WTC11 (cell line): ENCODE results near the gene HRC. TPM values are rescaled to one million over a fixed set of nuclear protein-coding genes. Genes with fewer than 3 reads are reported as not detected.
A peak's percentile ranks its signal among the peaks of the same experiment; 100 is the strongest.

Experiments used
- ATF1 ChIP-seq: sonication (generic); formaldehyde crosslinking; IDR thresholded peaks from 2 replicates; pipeline ENCODE4 v1.8.1; 2023; ENCODE audit warnings: mild to moderate bottlenecking, moderate library complexity, missing genetic modification reagents
- ESRRA ChIP-seq: sonication (generic); formaldehyde crosslinking; IDR thresholded peaks from 2 replicates; pipeline ENCODE4 v1.8.1; 2022; ENCODE audit warnings: mild to moderate bottlenecking, missing genetic modification reagents, borderline replicate concordance
- ETV6 ChIP-seq: sonication (generic); formaldehyde crosslinking; IDR thresholded peaks from 2 replicates; pipeline ENCODE4 v1.8.1; 2022; ENCODE audit warnings: mild to moderate bottlenecking, missing genetic modification reagents
- FOXJ3 ChIP-seq: sonication (generic); formaldehyde crosslinking; IDR thresholded peaks from 2 replicates; pipeline ENCODE4 v1.9.0; 2021; ENCODE audit warnings: missing genetic modification reagents, mild to moderate bottlenecking, borderline replicate concordance
- JUN ChIP-seq: sonication (generic); formaldehyde crosslinking; IDR thresholded peaks from 2 replicates; pipeline ENCODE4 v1.8.0; 2023; ENCODE audit warnings: mild to moderate bottlenecking, missing genetic modification reagents
- PRRX2 ChIP-seq: fragments of 250-450 bp; sonication (Bioruptor Pico); IDR thresholded peaks from 2 replicates; pipeline ENCODE4 v1.8.0; 2021; ENCODE audit warnings: mild to moderate bottlenecking
- RELA ChIP-seq: sonication (generic); formaldehyde crosslinking; IDR thresholded peaks from 2 replicates; pipeline ENCODE4 v1.8.1; 2022; ENCODE audit warnings: missing genetic modification reagents, mild to moderate bottlenecking, borderline replicate concordance
- TCF7 ChIP-seq: sonication (generic); formaldehyde crosslinking; IDR thresholded peaks from 2 replicates; pipeline ENCODE4 v1.8.0; 2022; ENCODE audit warnings: mild to moderate bottlenecking, low read depth, missing genetic modification reagents, moderate library complexity
- TP53 ChIP-seq: sonication (generic); formaldehyde crosslinking; IDR thresholded peaks from 2 replicates; pipeline ENCODE4 v1.8.1; 2023; ENCODE audit warnings: mild to moderate bottlenecking, missing genetic modification reagents
- ZBTB21 ChIP-seq: sonication (generic); formaldehyde crosslinking; IDR thresholded peaks from 2 replicates; pipeline ENCODE4 v1.8.1; 2023; ENCODE audit warnings: mild to moderate bottlenecking, missing genetic modification reagents, borderline replicate concordance
- ZNF138 ChIP-seq: sonication (generic); formaldehyde crosslinking; conservative IDR thresholded peaks from 2 replicates; pipeline ENCODE4 v1.8.1; 2022; ENCODE audit warnings: mild to moderate bottlenecking, moderate library complexity, missing genetic modification reagents
- ZNF396 ChIP-seq: fragments of 250-450 bp; sonication (Bioruptor Pico); IDR thresholded peaks from 2 replicates; pipeline ENCODE4 v1.8.0; 2021; ENCODE audit warnings: mild to moderate bottlenecking, moderate library complexity, borderline replicate concordance
- total RNA-seq: library from RNA; stranded (reverse); gene quantifications from 3 replicates; pipeline ENCODE4 v1.2.3, GENCODE V29; 2021
- TF ChIP-seq, protein P1 (sequence below): sonication (generic); formaldehyde crosslinking; IDR thresholded peaks from 2 replicates; pipeline ENCODE4 v1.8.0; 2022; ENCODE audit warnings: missing genetic modification reagents
- TF ChIP-seq, protein P2 (sequence below): sonication (generic); formaldehyde crosslinking; IDR thresholded peaks from 2 replicates; pipeline ENCODE4 v1.8.1; 2023; ENCODE audit warnings: mild to moderate bottlenecking, moderate library complexity, missing genetic modification reagents
- TF ChIP-seq, protein P3 (sequence below): sonication (generic); formaldehyde crosslinking; IDR thresholded peaks from 2 replicates; pipeline ENCODE4 v1.8.1; 2022; ENCODE audit warnings: mild to moderate bottlenecking, moderate library complexity, missing genetic modification reagents
- TF ChIP-seq, protein P4 (sequence below): fragments of 250-450 bp; sonication (Bioruptor Pico); conservative IDR thresholded peaks from 2 replicates; pipeline ENCODE4 v1.9.0; 2021; ENCODE audit warnings: mild to moderate bottlenecking
- TF ChIP-seq, protein P5 (sequence below): sonication (generic); formaldehyde crosslinking; IDR thresholded peaks from 2 replicates; pipeline ENCODE4 v1.8.0; 2022; ENCODE audit warnings: mild to moderate bottlenecking, missing genetic modification reagents
- TF ChIP-seq, protein P6 (sequence below): sonication (generic); formaldehyde crosslinking; IDR thresholded peaks from 2 replicates; pipeline ENCODE4 v1.8.0; 2023; ENCODE audit warnings: mild to moderate bottlenecking, missing genetic modification reagents
- TF ChIP-seq, protein P7 (sequence below): sonication (generic); formaldehyde crosslinking; IDR thresholded peaks from 2 replicates; pipeline ENCODE4 v1.8.1; 2023; ENCODE audit warnings: mild to moderate bottlenecking, missing genetic modification reagents, borderline replicate concordance

The HRC gene
- total RNA-seq, 1 experiment from 2014 or later: 1.9 TPM

DNA sequence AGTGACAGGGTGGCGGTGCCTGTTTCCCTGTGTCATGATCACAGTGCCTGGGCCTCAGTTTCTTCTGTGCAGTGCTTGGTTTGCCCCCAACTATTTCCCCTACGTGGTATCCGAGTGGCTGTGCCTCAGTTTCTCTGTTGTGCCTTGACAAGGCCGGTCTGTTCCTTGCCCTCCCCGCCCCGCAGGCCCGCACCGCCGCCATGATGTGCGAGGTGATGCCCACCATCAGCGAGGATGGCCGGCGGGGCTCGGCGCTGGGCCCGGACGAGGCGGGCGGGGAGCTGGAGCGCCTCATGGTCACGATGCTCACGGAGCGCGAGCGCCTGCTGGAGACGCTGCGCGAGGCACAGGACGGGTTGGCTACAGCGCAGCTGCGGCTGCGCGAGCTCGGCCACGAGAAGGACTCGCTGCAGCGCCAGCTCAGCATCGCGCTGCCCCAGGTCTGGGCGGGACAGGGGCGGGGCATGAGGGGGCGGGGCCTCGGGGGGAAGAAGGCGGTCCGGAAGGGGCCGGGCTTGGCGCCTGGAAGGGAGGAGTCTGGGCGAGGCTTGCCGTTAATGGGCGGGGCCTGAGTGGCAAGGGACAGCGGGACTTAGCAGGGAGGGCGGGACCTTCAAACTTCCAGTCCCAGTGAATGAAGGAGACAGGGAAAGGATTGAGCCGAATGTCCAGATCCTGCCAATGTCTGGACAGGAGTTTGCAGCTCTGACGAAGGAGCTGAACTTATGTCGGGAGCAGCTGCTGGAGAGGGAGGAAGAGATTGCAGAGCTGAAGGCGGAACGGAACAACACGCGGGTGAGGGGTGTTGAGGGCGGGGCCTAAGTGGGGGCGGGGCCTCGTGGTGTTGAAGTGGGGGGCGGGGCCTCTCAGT, 27.3 kb downstream of the HRC start (continued):
- TF ChIP-seq, protein P1, sequence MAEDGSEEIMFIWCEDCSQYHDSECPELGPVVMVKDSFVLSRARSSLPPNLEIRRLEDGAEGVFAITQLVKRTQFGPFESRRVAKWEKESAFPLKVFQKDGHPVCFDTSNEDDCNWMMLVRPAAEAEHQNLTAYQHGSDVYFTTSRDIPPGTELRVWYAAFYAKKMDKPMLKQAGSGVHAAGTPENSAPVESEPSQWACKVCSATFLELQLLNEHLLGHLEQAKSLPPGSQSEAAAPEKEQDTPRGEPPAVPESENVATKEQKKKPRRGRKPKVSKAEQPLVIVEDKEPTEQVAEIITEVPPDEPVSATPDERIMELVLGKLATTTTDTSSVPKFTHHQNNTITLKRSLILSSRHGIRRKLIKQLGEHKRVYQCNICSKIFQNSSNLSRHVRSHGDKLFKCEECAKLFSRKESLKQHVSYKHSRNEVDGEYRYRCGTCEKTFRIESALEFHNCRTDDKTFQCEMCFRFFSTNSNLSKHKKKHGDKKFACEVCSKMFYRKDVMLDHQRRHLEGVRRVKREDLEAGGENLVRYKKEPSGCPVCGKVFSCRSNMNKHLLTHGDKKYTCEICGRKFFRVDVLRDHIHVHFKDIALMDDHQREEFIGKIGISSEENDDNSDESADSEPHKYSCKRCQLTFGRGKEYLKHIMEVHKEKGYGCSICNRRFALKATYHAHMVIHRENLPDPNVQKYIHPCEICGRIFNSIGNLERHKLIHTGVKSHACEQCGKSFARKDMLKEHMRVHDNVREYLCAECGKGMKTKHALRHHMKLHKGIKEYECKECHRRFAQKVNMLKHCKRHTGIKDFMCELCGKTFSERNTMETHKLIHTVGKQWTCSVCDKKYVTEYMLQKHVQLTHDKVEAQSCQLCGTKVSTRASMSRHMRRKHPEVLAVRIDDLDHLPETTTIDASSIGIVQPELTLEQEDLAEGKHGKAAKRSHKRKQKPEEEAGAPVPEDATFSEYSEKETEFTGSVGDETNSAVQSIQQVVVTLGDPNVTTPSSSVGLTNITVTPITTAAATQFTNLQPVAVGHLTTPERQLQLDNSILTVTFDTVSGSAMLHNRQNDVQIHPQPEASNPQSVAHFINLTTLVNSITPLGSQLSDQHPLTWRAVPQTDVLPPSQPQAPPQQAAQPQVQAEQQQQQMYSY (CRISPR knock-in tag): peak; percentile 68
- TF ChIP-seq TCF7 (CRISPR knock-in tag) (peak; percentile 84; the same call in 1 of the 2 replicates), ESRRA (CRISPR knock-in tag) (peak; percentile 81; the same call in 1 of the 2 replicates), JUN (CRISPR knock-in tag) (peak; percentile 94; the same call in 1 of the 2 replicates), ETV6 (peak; percentile 97), ZBTB21 (CRISPR knock-in tag) (peak; percentile 91; the same call in 1 of the 2 replicates), ZNF138 (CRISPR knock-in tag) (peak; percentile 91), RELA (CRISPR knock-in tag) (peak; percentile 48; the same call in 1 of the 2 replicates), ATF1 (CRISPR knock-in tag) (peak; percentile 95), FOXJ3 (CRISPR knock-in tag) (no peak), ZNF396 (CRISPR knock-in tag) (no peak), TP53 (CRISPR knock-in tag) (peak; percentile 93), PRRX2 (CRISPR knock-in tag) (no peak)
- TF ChIP-seq, protein P2, sequence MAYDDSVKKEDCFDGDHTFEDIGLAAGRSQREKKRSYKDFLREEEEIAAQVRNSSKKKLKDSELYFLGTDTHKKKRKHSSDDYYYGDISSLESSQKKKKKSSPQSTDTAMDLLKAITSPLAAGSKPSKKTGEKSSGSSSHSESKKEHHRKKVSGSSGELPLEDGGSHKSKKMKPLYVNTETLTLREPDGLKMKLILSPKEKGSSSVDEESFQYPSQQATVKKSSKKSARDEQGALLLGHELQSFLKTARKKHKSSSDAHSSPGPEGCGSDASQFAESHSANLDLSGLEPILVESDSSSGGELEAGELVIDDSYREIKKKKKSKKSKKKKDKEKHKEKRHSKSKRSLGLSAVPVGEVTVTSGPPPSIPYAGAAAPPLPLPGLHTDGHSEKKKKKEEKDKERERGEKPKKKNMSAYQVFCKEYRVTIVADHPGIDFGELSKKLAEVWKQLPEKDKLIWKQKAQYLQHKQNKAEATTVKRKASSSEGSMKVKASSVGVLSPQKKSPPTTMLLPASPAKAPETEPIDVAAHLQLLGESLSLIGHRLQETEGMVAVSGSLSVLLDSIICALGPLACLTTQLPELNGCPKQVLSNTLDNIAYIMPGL (CRISPR knock-in tag): peak; percentile 69; the same call in 1 of the 2 replicates
- TF ChIP-seq, protein P3, sequence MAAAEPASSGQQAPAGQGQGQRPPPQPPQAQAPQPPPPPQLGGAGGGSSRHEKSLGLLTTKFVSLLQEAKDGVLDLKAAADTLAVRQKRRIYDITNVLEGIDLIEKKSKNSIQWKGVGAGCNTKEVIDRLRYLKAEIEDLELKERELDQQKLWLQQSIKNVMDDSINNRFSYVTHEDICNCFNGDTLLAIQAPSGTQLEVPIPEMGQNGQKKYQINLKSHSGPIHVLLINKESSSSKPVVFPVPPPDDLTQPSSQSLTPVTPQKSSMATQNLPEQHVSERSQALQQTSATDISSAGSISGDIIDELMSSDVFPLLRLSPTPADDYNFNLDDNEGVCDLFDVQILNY (CRISPR knock-in tag): peak; percentile 86
- TF ChIP-seq, protein P4, sequence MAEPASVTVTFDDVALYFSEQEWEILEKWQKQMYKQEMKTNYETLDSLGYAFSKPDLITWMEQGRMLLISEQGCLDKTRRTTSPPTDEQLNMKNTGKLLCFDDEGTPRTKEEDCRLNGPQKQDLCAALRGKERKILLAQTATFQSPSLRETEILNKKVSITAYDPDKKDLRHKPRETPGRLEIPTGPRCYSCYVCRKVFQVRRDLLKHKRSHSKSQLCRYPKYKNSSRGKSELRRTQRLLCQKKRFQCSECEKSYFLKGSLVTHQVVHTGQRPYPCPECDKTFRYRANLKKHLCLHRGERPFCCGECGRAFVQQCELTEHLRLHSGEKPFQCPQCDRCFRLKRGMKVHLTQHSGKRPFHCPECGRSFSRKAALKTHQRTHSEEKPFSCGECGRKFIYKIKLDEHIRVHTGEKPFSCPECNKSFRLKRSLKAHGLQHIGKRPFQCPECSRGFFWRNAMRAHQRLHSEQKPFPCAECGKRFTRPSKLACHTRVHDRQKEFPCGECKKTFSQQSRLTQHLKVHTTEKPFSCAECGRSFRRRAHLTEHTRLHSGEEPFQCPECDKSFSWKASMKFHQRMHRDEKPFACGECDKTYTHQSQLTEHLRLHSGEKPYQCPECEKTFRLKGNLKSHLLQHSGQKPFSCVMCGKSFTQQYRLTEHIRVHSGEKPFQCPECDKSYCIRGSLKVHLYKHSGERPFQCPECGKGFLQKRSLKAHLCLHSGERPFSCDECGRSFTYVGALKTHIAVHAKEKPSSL (CRISPR knock-in tag): no peak
- TF ChIP-seq, protein P5, sequence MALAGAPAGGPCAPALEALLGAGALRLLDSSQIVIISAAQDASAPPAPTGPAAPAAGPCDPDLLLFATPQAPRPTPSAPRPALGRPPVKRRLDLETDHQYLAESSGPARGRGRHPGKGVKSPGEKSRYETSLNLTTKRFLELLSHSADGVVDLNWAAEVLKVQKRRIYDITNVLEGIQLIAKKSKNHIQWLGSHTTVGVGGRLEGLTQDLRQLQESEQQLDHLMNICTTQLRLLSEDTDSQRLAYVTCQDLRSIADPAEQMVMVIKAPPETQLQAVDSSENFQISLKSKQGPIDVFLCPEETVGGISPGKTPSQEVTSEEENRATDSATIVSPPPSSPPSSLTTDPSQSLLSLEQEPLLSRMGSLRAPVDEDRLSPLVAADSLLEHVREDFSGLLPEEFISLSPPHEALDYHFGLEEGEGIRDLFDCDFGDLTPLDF: peak; percentile 92; the same call in 1 of the 2 replicates
- TF ChIP-seq, protein P6, sequence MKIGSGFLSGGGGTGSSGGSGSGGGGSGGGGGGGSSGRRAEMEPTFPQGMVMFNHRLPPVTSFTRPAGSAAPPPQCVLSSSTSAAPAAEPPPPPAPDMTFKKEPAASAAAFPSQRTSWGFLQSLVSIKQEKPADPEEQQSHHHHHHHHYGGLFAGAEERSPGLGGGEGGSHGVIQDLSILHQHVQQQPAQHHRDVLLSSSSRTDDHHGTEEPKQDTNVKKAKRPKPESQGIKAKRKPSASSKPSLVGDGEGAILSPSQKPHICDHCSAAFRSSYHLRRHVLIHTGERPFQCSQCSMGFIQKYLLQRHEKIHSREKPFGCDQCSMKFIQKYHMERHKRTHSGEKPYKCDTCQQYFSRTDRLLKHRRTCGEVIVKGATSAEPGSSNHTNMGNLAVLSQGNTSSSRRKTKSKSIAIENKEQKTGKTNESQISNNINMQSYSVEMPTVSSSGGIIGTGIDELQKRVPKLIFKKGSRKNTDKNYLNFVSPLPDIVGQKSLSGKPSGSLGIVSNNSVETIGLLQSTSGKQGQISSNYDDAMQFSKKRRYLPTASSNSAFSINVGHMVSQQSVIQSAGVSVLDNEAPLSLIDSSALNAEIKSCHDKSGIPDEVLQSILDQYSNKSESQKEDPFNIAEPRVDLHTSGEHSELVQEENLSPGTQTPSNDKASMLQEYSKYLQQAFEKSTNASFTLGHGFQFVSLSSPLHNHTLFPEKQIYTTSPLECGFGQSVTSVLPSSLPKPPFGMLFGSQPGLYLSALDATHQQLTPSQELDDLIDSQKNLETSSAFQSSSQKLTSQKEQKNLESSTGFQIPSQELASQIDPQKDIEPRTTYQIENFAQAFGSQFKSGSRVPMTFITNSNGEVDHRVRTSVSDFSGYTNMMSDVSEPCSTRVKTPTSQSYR (CRISPR knock-in tag): peak; percentile 79; the same call in 1 of the 2 replicates
- TF ChIP-seq, protein P7, sequence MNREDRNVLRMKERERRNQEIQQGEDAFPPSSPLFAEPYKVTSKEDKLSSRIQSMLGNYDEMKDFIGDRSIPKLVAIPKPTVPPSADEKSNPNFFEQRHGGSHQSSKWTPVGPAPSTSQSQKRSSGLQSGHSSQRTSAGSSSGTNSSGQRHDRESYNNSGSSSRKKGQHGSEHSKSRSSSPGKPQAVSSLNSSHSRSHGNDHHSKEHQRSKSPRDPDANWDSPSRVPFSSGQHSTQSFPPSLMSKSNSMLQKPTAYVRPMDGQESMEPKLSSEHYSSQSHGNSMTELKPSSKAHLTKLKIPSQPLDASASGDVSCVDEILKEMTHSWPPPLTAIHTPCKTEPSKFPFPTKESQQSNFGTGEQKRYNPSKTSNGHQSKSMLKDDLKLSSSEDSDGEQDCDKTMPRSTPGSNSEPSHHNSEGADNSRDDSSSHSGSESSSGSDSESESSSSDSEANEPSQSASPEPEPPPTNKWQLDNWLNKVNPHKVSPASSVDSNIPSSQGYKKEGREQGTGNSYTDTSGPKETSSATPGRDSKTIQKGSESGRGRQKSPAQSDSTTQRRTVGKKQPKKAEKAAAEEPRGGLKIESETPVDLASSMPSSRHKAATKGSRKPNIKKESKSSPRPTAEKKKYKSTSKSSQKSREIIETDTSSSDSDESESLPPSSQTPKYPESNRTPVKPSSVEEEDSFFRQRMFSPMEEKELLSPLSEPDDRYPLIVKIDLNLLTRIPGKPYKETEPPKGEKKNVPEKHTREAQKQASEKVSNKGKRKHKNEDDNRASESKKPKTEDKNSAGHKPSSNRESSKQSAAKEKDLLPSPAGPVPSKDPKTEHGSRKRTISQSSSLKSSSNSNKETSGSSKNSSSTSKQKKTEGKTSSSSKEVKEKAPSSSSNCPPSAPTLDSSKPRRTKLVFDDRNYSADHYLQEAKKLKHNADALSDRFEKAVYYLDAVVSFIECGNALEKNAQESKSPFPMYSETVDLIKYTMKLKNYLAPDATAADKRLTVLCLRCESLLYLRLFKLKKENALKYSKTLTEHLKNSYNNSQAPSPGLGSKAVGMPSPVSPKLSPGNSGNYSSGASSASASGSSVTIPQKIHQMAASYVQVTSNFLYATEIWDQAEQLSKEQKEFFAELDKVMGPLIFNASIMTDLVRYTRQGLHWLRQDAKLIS (CRISPR knock-in tag): peak; percentile 32; the same call in 1 of the 2 replicates
